Endothelial cell (in vitro differentiated cells): Measurements from ENCODE around the gene SPOCK1. TPM values are rescaled to one million over a fixed set of nuclear protein-coding genes. Genes with fewer than 3 reads are reported as not detected.

Experiments used
- DNase-seq: peaks from one replicate; pipeline ENCODE4 v3.0.0; 2021; ENCODE audit warnings: low spot score
- H3K27ac Mint-ChIP-seq: one replicate; pipeline ENCODE4 v1.8.0; 2021; ENCODE audit warnings: mixed read lengths, inconsistent platforms; ENCODE audit not compliant: unreplicated experiment
- H3K27me3 Mint-ChIP-seq: one replicate; pipeline ENCODE4 v1.8.0; 2021; ENCODE audit warnings: mild to moderate bottlenecking, moderate library complexity, mixed read lengths, inconsistent platforms; ENCODE audit not compliant: unreplicated experiment
- H3K36me3 Mint-ChIP-seq: one replicate; pipeline ENCODE4 v1.8.0; 2021; ENCODE audit warnings: mild to moderate bottlenecking, low read depth, mixed read lengths, inconsistent platforms; ENCODE audit not compliant: unreplicated experiment
- H3K4me1 Mint-ChIP-seq: one replicate; pipeline ENCODE4 v1.8.0; 2021; ENCODE audit warnings: mild to moderate bottlenecking, mixed read lengths, inconsistent platforms; ENCODE audit not compliant: unreplicated experiment
- H3K4me3 Mint-ChIP-seq: one replicate; pipeline ENCODE4 v1.8.0; 2021; ENCODE audit warnings: mild to moderate bottlenecking, mixed read lengths, inconsistent platforms; ENCODE audit not compliant: unreplicated experiment
- H3K9me3 Mint-ChIP-seq: one replicate; pipeline ENCODE4 v1.8.0; 2021; ENCODE audit warnings: mixed read lengths, inconsistent platforms; ENCODE audit not compliant: unreplicated experiment
- CTCF ChIP-seq: fragments of 200-600 bp; sonication (generic); IDR thresholded peaks from one replicate; pipeline ENCODE4 v1.5.0; 2021; ENCODE audit warnings: antibody characterized with exemption; ENCODE audit not compliant: unreplicated experiment
- total RNA-seq: library from RNA; stranded (reverse); fragmentation: NEBNext Ultra II Directional; extraction: Animal tissue kit (Norgen Biotek cat#: 25700); gene quantifications from one replicate; pipeline ENCODE4 v1.2.1, GENCODE V29; 2021; ENCODE audit not compliant: unreplicated experiment

SPOCK1 gene
- total RNA-seq, 1 donor from 2014 or later = 8.7 TPM

GRCh38 chr5:136998854-136999357, 500.2 kb downstream of the SPOCK1 start:
- Mint-ChIP-seq H3K4me1 (peaks cover 7% of the 10 kb centered on the region), H3K36me3 (peaks cover 7% of the 10 kb centered on the region), H3K9me3 (no peaks in the 10 kb centered on the region), H3K4me3 (no peak overlapping the region), H3K27me3 (no peaks in the 10 kb centered on the region), H3K27ac (no peak overlapping the region)
- TF ChIP-seq CTCF = no peak
- no peak for DNase-seq

- peaks cover 7% of the 10 kb centered on the region for H3K36me3 Mint-ChIP-seq
- no peaks in the 10 kb centered on the region for H3K9me3 Mint-ChIP-seq
- no peak overlapping the region for H3K4me3 Mint-ChIP-seq
- TF ChIP-seq CTCF = no peak
- no peaks in the 10 kb centered on the region for H3K27me3 Mint-ChIP-seq
- no peak for DNase-seq
- H3K4me1 Mint-ChIP-seq = no peaks in the 10 kb centered on the region
- no peak overlapping the region for H3K27ac Mint-ChIP-seq
These were observed 505.0 kb downstream of the SPOCK1 start for GRCh38 chr5:136994154-136994553.

GRCh38 chr5:136992796-136993489, 506.2 kb downstream of the SPOCK1 start:
- Mint-ChIP-seq H3K36me3 (peaks cover 7% of the 10 kb centered on the region), H3K4me3 (no peak overlapping the region), H3K27ac (no peak overlapping the region), H3K9me3 (no peaks in the 10 kb centered on the region), H3K4me1 (no peaks in the 10 kb centered on the region), H3K27me3 (no peaks in the 10 kb centered on the region)
- no peak for TF ChIP-seq CTCF
- no peak for DNase-seq

- DNase-seq = no peak
- Mint-ChIP-seq H3K9me3 (no peaks in the 10 kb centered on the region), H3K27ac (no peak overlapping the region), H3K4me1 (no peaks in the 10 kb centered on the region), H3K4me3 (no peak overlapping the region), H3K36me3 (no peaks in the 10 kb centered on the region), H3K27me3 (no peaks in the 10 kb centered on the region)
- TF ChIP-seq CTCF = no peak
These were observed 513.2 kb downstream of the SPOCK1 start for GRCh38 chr5:136985785-136986475.

GRCh38 chr5:136984772-136985446, 514.2 kb downstream of the SPOCK1 start:
- Mint-ChIP-seq H3K36me3 (no peaks in the 10 kb centered on the region), H3K27ac (no peak overlapping the region), H3K4me1 (no peaks in the 10 kb centered on the region), H3K9me3 (peaks cover 3% of the 10 kb centered on the region), H3K4me3 (no peak overlapping the region), H3K27me3 (no peaks in the 10 kb centered on the region)
- TF ChIP-seq CTCF = no peak
- DNase-seq = no peak
